HepG2 (cell line): ENCODE data around the gene SPATA21. TPM values are rescaled to one million over a fixed set of nuclear protein-coding genes. Genes with fewer than 3 reads are reported as not detected.

Source experiments
- ATF7 ChIP-seq, 2 experiments: fragments of 450-650 bp in 1 of 2; sonication (generic) in 1 of 2; formaldehyde crosslinking in 1 of 2; IDR thresholded peaks; 2 replicates each; pipeline versions ENCODE4 v1.4.0 to v1.6.1; 2016 to 2020; ENCODE audit warnings: antibody characterized with exemption in 1 of 2, mild to moderate bottlenecking in 1 of 2, missing genetic modification reagents in 1 of 2
- BHLHE40 ChIP-seq: IDR thresholded peaks from 2 replicates; pipeline ENCODE4 v1.6.1; 2011; ENCODE audit warnings: low read length, improper control_type of control experiment
- ETV5 ChIP-seq: IDR thresholded peaks from 2 replicates; pipeline ENCODE4 v1.6.1; 2018; ENCODE audit warnings: missing biosample characterization, missing genetic modification reagents, inconsistent platforms, borderline replicate concordance
- FOXO4 ChIP-seq: sonication (generic); formaldehyde crosslinking; conservative IDR thresholded peaks from 2 replicates; pipeline ENCODE4 v1.8.1; 2023; ENCODE audit warnings: missing genetic modification reagents
- KDM5B ChIP-seq: sonication (generic); formaldehyde crosslinking; IDR thresholded peaks from 2 replicates; pipeline ENCODE4 v1.4.0; 2020; ENCODE audit warnings: missing genetic modification reagents, mild to moderate bottlenecking, borderline replicate concordance
- MTA1 ChIP-seq: sonication (generic); formaldehyde crosslinking; IDR thresholded peaks from 2 replicates; pipeline ENCODE4 v1.4.0; 2020; ENCODE audit warnings: missing genetic modification reagents, mild to moderate bottlenecking, borderline replicate concordance
- MXD1 ChIP-seq: sonication (generic); formaldehyde crosslinking; IDR thresholded peaks from 2 replicates; pipeline ENCODE4 v1.4.0; 2020; ENCODE audit warnings: mild to moderate bottlenecking, missing genetic modification reagents
- NFIC ChIP-seq: IDR thresholded peaks from 2 replicates; pipeline ENCODE4 v1.6.1; 2012; ENCODE audit warnings: mild to moderate bottlenecking, low read length, inconsistent platforms
- SIN3B ChIP-seq: fragments of 150-350 bp; IDR thresholded peaks from 2 replicates; pipeline ENCODE4 v1.6.1; 2014; ENCODE audit warnings: low read length
- ZBTB40 ChIP-seq, 2 experiments: fragments of 450-650 bp in 1 of 2; sonication (generic) in 1 of 2; formaldehyde crosslinking in 1 of 2; IDR thresholded peaks; 2 replicates each; pipeline versions ENCODE4 v1.6.1 to v1.8.0; 2016 to 2022; ENCODE audit warnings: antibody characterized with exemption in 1 of 2, mild to moderate bottlenecking in 1 of 2, missing genetic modification reagents in 1 of 2
- ZNF383 ChIP-seq: sonication (generic); formaldehyde crosslinking; IDR thresholded peaks from 2 replicates; pipeline ENCODE4 v1.4.0; 2020; ENCODE audit warnings: missing genetic modification reagents, mild to moderate bottlenecking, borderline replicate concordance
- ZNF704 ChIP-seq: sonication (generic); formaldehyde crosslinking; IDR thresholded peaks from 2 replicates; pipeline ENCODE4 v1.8.1; 2023; ENCODE audit warnings: mild to moderate bottlenecking, inconsistent platforms, moderate library complexity, missing genetic modification reagents, borderline replicate concordance
- ZNF75D ChIP-seq: sonication (generic); formaldehyde crosslinking; IDR thresholded peaks from 2 replicates; pipeline ENCODE4 v1.8.1; 2023; ENCODE audit warnings: missing genetic modification reagents, mild to moderate bottlenecking, borderline replicate concordance
- ZNF878 ChIP-seq: sonication (generic); formaldehyde crosslinking; IDR thresholded peaks from 2 replicates; pipeline ENCODE4 v1.8.1; 2023; ENCODE audit warnings: mild to moderate bottlenecking, missing genetic modification reagents, moderate library complexity
- ZSCAN29 ChIP-seq: sonication (generic); formaldehyde crosslinking; conservative IDR thresholded peaks from 2 replicates; pipeline ENCODE4 v1.4.0; 2020; ENCODE audit warnings: mild to moderate bottlenecking, missing genetic modification reagents
- polyA plus RNA-seq, 8 experiments: library from polyadenylated mRNA; depleted of rRNA in 3 of 8; stranded (reverse) in 7 of 8; unstranded in 1 of 8; fragments of >200 nt; fragmentation: Illumina TruSeq in 4 of 8; extraction: Trizol in 4 of 8; gene quantifications; 2 replicates each; pipeline versions ENCODE4 v1.2.1 to v1.2.3, GENCODE V29; 2011 to 2016; ENCODE audit warnings: low read depth in 4 of 8, missing spikeins in 1 of 8, mixed read lengths in 1 of 8; ENCODE audit not compliant: insufficient read depth in 1 of 8
- total RNA-seq, 5 experiments: library from RNA; depleted of rRNA; stranded (reverse); fragments of >200 nt; fragmentation: Illumina TruSeq; extraction: Trizol; gene quantifications; 2 replicates each; pipeline ENCODE4 v1.2.3, GENCODE V29; 2016; ENCODE audit warnings: low read depth in 1 of 5

Gene SPATA21
- total and polyA plus RNA-seq, 2 of the 13 experiments (the other 11 are each of a cell fraction or from before 2014, with no cell fraction given) = 0.80 to 1.4 TPM

DNA sequence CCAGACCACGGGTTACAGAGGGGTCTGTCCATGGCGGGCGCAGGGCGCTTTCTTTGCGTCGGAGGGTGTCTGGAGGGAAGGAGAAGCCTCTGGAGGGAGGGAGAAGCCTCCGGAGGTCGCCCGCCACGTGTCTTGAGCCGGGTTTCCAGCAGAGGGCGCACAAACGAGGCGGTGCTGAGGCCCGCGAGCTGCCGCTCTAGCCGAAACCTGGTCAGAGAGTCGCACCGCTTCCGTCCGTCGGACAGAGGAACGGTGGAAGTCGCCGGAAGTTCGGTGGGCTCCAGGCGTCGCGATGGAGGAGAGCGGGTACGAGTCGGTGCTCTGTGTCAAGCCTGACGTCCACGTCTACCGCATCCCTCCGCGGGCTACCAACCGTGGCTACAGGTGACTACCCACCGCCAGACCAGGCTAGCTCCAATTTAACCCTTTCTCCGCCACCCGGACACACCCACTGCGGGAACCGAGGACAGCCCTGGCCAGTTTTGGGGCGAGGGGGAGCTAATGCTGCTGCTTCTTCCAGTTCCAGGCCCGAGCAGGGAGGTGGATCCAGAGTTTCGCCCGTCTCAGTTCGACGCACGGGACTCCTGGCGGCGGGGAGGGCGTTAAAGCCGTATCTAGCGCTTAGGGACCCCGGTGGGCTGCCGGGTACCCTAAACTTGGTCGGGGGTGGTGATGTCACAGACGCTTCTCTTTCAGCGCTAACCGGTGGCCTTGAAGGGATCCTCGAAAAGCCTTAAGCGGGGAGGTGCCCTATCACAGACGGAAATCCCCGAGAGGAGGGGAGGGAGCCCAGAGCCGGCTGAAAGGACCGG is 3.5 kb upstream of the SPATA21 start, which contains the start of gene NECAP2 (continued):
- TF ChIP-seq ZBTB40 (IDR thresholded peaks at IDR 0.05) = peak; percentile 28; the same call in 1 of the 2 replicates
- TF ChIP-seq ZBTB40 (CRISPR knock-in tag; IDR thresholded peaks at IDR 0.05) = peak; percentile 72; the same call in 1 of the 2 replicates
- TF ChIP-seq ZSCAN29 (CRISPR knock-in tag) = 0 out of 2 replicates have a peak, but pooled peaks have one; percentile 55
- no peak for TF ChIP-seq ZNF383 (CRISPR knock-in tag)
- TF ChIP-seq ZNF75D (CRISPR knock-in tag) = no peak
- no peak for TF ChIP-seq ATF7 (IDR thresholded peaks at IDR 0.05)
- 0 out of 2 replicates have a peak, but pooled peaks have one; percentile 16 for TF ChIP-seq ATF7 (CRISPR knock-in tag; IDR thresholded peaks at IDR 0.05)
- TF ChIP-seq ZNF704 (CRISPR knock-in tag) = 0 out of 2 replicates have a peak, but pooled peaks have one; percentile 64
- TF ChIP-seq SIN3B = peak; percentile 72
- TF ChIP-seq MXD1 = peak; percentile 78
- 0 out of 2 replicates have a peak, but pooled peaks have one; percentile 75 for TF ChIP-seq FOXO4 (CRISPR knock-in tag)
- no peak for TF ChIP-seq ZNF878 (CRISPR knock-in tag)
- TF ChIP-seq ETV5 (CRISPR knock-in tag) = peak; percentile 93
- TF ChIP-seq MTA1 (CRISPR knock-in tag) = peak; percentile 86; the same call in 1 of the 2 replicates
- TF ChIP-seq NFIC = no peak
- peak; percentile 90 for TF ChIP-seq KDM5B (CRISPR knock-in tag)
- TF ChIP-seq BHLHE40 = peak; percentile 3; the same call in 1 of the 2 replicates
